IMR-90 (cell line): Measurements from ENCODE around the gene C12orf50. TPM values are rescaled to one million over a fixed set of nuclear protein-coding genes. Genes with fewer than 3 reads are reported as not detected.
"Not testable (repeated sequence)": the region's sequence is repeated elsewhere in the genome, so short reads cannot be mapped to it uniquely, and the experiment has no call there.

Experiments used
- ATAC-seq: fragments of 200-7000 bp; cut with Tn5 transposase; 2 replicates; pipeline ENCODE4 v1.9.1; 2020; ENCODE audit warnings: low read depth, mild to moderate bottlenecking, moderate library complexity
- BruUV-seq: library from RNA; stranded (reverse); fragments of 400-500 nt; replicated peaks from 2 replicates; lab custom pipeline; 2021; lab: Mats Ljungman, UMichigan
- CTCF ChIA-PET: fragments of 300-600 bp; formaldehyde crosslinking; extraction: SDS; loops from one replicate; lab custom pipeline; 2021; ENCODE audit warnings: antibody characterized with exemption; lab: Yijun Ruan, JAX
- POLR2A ChIA-PET: fragments of 300-600 bp; sonication (Branson Sonifier 250); formaldehyde crosslinking; loops from one replicate; lab custom pipeline; 2022; ENCODE audit warnings: antibody characterized with exemption; ENCODE audit not compliant: unreplicated experiment; lab: Charles Lee
- DNase-seq: peaks from one replicate; pipeline ENCODE4 v3.0.0; 2013
- H2AFZ ChIP-seq: replicated peaks from 2 replicates; pipeline ENCODE3; 2013; ENCODE audit warnings: low read length, mild to moderate bottlenecking; ENCODE audit not compliant: poor library complexity
- H2AK5ac ChIP-seq: 2 replicates; pipeline ENCODE4 v1.6.1; 2013; ENCODE audit warnings: low read depth, low read length, inconsistent platforms
- H2AK9ac ChIP-seq: replicated peaks from 2 replicates; pipeline ENCODE3; 2013; ENCODE audit warnings: mild to moderate bottlenecking, low read depth, low read length, moderate library complexity; ENCODE audit not compliant: poor library complexity
- H2BK120ac ChIP-seq: 2 replicates; pipeline ENCODE4 v1.6.1; 2013; ENCODE audit warnings: low read depth, low read length, inconsistent platforms
- H2BK15ac ChIP-seq: 3 replicates; pipeline ENCODE4 v1.6.1; 2013; ENCODE audit warnings: low read depth, low read length, inconsistent platforms
- H2BK20ac ChIP-seq: 2 replicates; pipeline ENCODE4 v1.6.1; 2013; ENCODE audit warnings: low read depth, mild to moderate bottlenecking, inconsistent platforms, low read length, moderate library complexity
- H2BK5ac ChIP-seq: 2 replicates; pipeline ENCODE4 v1.6.1; 2013; ENCODE audit warnings: mild to moderate bottlenecking, low read depth, low read length, inconsistent platforms; ENCODE audit not compliant: poor library complexity, severe bottlenecking
- H3K14ac ChIP-seq: replicated peaks from 2 replicates; pipeline ENCODE4 v1.6.1; 2013; ENCODE audit warnings: low read depth, low read length, inconsistent platforms
- H3K18ac ChIP-seq: 2 replicates; pipeline ENCODE4 v1.6.1; 2013; ENCODE audit warnings: low read depth, low read length, control low read depth
- H3K23ac ChIP-seq: 2 replicates; pipeline ENCODE4 v1.6.1; 2013; ENCODE audit warnings: low read depth, low read length, inconsistent platforms
- H3K27ac ChIP-seq: 2 replicates; pipeline ENCODE4 v1.5.1; 2013; ENCODE audit warnings: mild to moderate bottlenecking, control low read depth, low read length; ENCODE audit not compliant: insufficient read depth
- H3K27me3 ChIP-seq: 2 replicates; pipeline ENCODE4 v1.6.1; 2013; ENCODE audit warnings: low read length; ENCODE audit not compliant: control insufficient read depth, insufficient read depth
- H3K36me3 ChIP-seq: 2 replicates; pipeline ENCODE4 v1.6.1; 2013; ENCODE audit warnings: low read length, mixed read lengths; ENCODE audit not compliant: control insufficient read depth, insufficient read depth
- H3K4ac ChIP-seq: 2 replicates; pipeline ENCODE4 v1.6.1; 2013; ENCODE audit warnings: low read depth, low read length, inconsistent platforms
- H3K4me1 ChIP-seq: 2 replicates; pipeline ENCODE4 v1.6.1; 2013; ENCODE audit warnings: low read length, mixed read lengths; ENCODE audit not compliant: control insufficient read depth, insufficient read depth
- H3K4me2 ChIP-seq: 2 replicates; pipeline ENCODE4 v1.6.1; 2013; ENCODE audit warnings: low read depth, mild to moderate bottlenecking, control low read depth, low read length, moderate library complexity
- H3K4me3 ChIP-seq: 2 replicates; pipeline ENCODE4 v1.5.1; 2013; ENCODE audit warnings: low read depth, mild to moderate bottlenecking, control low read depth, low read length, moderate library complexity; ENCODE audit not compliant: insufficient read depth
- H3K56ac ChIP-seq: 2 replicates; pipeline ENCODE4 v1.6.1; 2013; ENCODE audit warnings: low read length, inconsistent platforms; ENCODE audit not compliant: insufficient read depth; ENCODE audit errors: extremely low read depth
- H3K79me1 ChIP-seq, 2 experiments: 2 replicates each; pipeline ENCODE4 v1.6.1; 2013; ENCODE audit warnings: low read length in 2 of 2, inconsistent platforms in 1 of 2, low read depth in 1 of 2
- H3K9ac ChIP-seq: 2 replicates; pipeline ENCODE4 v1.6.1; 2013; ENCODE audit warnings: low read depth, low read length, control low read depth
- H3K9me1 ChIP-seq: 2 replicates; pipeline ENCODE4 v1.6.1; 2013; ENCODE audit warnings: low read length, inconsistent platforms; ENCODE audit not compliant: insufficient read depth
- H3K9me3 ChIP-seq: 2 replicates; pipeline ENCODE4 v1.6.1; 2013; ENCODE audit warnings: low read length; ENCODE audit not compliant: control insufficient read depth, insufficient read depth
- H4K20me1 ChIP-seq: 2 replicates; pipeline ENCODE4 v1.6.1; 2013; ENCODE audit warnings: low read length, inconsistent platforms; ENCODE audit not compliant: insufficient read depth
- H4K5ac ChIP-seq: 2 replicates; pipeline ENCODE4 v1.6.1; 2013; ENCODE audit warnings: mild to moderate bottlenecking, low read depth, low read length, control low read depth
- H4K8ac ChIP-seq, 2 experiments: 2 replicates each; pipeline ENCODE4 v1.6.1; 2013; ENCODE audit warnings: low read depth in 2 of 2, low read length in 2 of 2, control low read depth in 1 of 2, inconsistent platforms in 1 of 2
- H4K91ac ChIP-seq: 2 replicates; pipeline ENCODE4 v1.6.1; 2013; ENCODE audit warnings: low read depth, low read length, inconsistent platforms; ENCODE audit not compliant: insufficient read depth
- WGBS, 2 experiments: methylation state at CpG; one replicate each; pipeline versions ENCODE4 v1.1.5 to v1.1.7; 2013; ENCODE audit warnings: missing lambda C conversion rate in 2 of 2; ENCODE audit not compliant: insufficient read length in 1 of 2; ENCODE audit errors: extremely low coverage in 2 of 2; 5-methylcytosine and 5-hydroxymethylcytosine counted together
- dilution Hi-C: fragments of 300-500 bp; cut with HindIII; formaldehyde crosslinking; loops from one replicate; pipeline ENCODE4 v1.14.3; 2018; ENCODE audit warnings: low sequenced_read_pairs; ENCODE audit not compliant: unreplicated experiment
- in situ Hi-C: fragments of 300-500 bp; cut with MboI; formaldehyde crosslinking; loops from 3 replicates; pipeline ENCODE4 v1.14.3; 2019; ENCODE audit warnings: low sequenced_read_pairs, inconsistent platforms, mixed read lengths
- intact Hi-C: fragments of 100-400 bp; cut with micrococcal nuclease; formaldehyde crosslinking; loops from 2 replicates; pipeline ENCODE4 v1.10.0; 2022
- polyA plus RNA-seq, 3 experiments: library from polyadenylated mRNA; depleted of rRNA; stranded (reverse); fragments of >200 nt; gene quantifications; 2 replicates each; pipeline ENCODE4 v1.2.3, GENCODE V29; 2012; ENCODE audit warnings: low replicate concordance in 1 of 3
- total RNA-seq: library from RNA; depleted of rRNA; stranded (reverse); fragments of >200 nt; gene quantifications from 2 replicates; pipeline ENCODE4 v1.2.3, GENCODE V29; 2012

Gene C12orf50
- total and polyA plus RNA-seq, 2 of the 4 experiments (the other 2 are of a cell fraction): not detected

DNA sequence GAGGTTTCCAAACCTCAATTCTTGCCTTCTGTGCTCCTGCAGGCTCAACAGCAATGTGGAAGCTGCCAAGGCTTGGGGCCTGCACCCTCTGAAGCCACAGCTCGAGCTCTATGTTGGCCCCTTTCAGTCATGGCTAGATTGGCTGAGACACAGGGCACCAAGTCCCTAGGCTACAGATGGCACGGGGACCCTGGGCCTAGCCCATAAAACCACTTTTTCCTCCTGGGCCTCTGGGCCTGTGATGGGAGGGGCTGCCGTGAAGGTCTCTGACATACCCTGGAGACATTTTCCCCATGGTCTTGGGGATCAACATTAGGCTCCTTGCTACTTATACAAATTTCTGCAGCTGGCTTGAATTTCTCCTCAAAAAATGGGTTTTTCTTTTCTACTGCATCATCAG, 2.0 kb upstream of the C12orf50 start:
- H2AK9ac ChIP-seq, ATAC-seq, DNase-seq, BruUV-seq, H3K79me1 ChIP-seq, in situ Hi-C loops, H3K27me3 ChIP-seq, H4K8ac ChIP-seq, dilution Hi-C loops, H4K91ac ChIP-seq, H4K20me1 ChIP-seq, POLR2A ChIA-PET, H3K9me1 ChIP-seq, H3K4me1 ChIP-seq, H2BK20ac ChIP-seq, H2AK5ac ChIP-seq, H4K5ac ChIP-seq, H2BK5ac ChIP-seq, H3K9ac ChIP-seq, H2BK15ac ChIP-seq, H3K4ac ChIP-seq, H3K4me3 ChIP-seq, H3K36me3 ChIP-seq, H2AFZ ChIP-seq, intact Hi-C loops, H2BK120ac ChIP-seq, H3K23ac ChIP-seq, H3K18ac ChIP-seq, H3K56ac ChIP-seq, H3K9me3 ChIP-seq, CTCF ChIA-PET, H3K4me2 ChIP-seq, H3K27ac ChIP-seq, H3K14ac ChIP-seq: not testable (repeated sequence)
- no CpG with 5 or more reads among the region's 3 CpGs for WGBS, 2 experiments
